Measurements from ENCODE around the gene COX5A.

DNA sequence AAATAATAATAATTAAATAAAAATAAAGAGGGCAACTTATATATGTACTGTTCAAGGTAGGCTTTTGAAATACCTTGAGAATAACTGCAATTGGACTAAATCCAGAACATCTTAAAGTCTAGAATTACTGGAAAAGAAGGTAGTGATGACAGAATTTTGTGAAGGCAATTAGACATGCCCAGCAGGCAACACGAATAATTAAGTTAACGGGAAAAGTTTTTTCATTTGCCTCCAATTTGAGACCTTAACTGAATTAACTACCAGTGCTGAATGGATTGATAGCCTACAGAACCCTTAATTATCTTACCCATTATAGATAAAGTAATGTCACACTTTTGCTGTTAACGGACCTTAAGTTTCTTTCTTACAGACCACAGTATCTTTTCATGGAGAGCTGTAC is 13.3 kb downstream of the COX5A start:
- TF ChIP-seq, protein P1, sequence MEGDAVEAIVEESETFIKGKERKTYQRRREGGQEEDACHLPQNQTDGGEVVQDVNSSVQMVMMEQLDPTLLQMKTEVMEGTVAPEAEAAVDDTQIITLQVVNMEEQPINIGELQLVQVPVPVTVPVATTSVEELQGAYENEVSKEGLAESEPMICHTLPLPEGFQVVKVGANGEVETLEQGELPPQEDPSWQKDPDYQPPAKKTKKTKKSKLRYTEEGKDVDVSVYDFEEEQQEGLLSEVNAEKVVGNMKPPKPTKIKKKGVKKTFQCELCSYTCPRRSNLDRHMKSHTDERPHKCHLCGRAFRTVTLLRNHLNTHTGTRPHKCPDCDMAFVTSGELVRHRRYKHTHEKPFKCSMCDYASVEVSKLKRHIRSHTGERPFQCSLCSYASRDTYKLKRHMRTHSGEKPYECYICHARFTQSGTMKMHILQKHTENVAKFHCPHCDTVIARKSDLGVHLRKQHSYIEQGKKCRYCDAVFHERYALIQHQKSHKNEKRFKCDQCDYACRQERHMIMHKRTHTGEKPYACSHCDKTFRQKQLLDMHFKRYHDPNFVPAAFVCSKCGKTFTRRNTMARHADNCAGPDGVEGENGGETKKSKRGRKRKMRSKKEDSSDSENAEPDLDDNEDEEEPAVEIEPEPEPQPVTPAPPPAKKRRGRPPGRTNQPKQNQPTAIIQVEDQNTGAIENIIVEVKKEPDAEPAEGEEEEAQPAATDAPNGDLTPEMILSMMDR (IDR thresholded peaks at IDR 0.05; ENCODE audit: insufficient read depth, low read depth, low read length): no peak
- no peak for TF ChIP-seq EZH2 (IDR thresholded peaks at IDR 0.05; ENCODE audit: insufficient read depth, low read length)

Data from astrocyte (in vitro differentiated cells and primary cell).